Endodermal cell (in vitro differentiated cells): ENCODE results near the gene TGFBR3. TPM values are rescaled to one million over a fixed set of nuclear protein-coding genes. Genes with fewer than 3 reads are reported as not detected.

ENCODE experiments used
- DNase-seq: peaks from one replicate; pipeline ENCODE4 v3.0.0-alpha.2; 2017
- H3K27ac ChIP-seq: 2 replicates; pipeline ENCODE4 v1.5.1; 2013; ENCODE audit warnings: mild to moderate bottlenecking, low read depth, low read length, moderate library complexity
- H3K27me3 ChIP-seq: 2 replicates; pipeline ENCODE4 v1.6.1; 2013; ENCODE audit warnings: mild to moderate bottlenecking, low read length, moderate library complexity; ENCODE audit not compliant: insufficient read depth, control insufficient read depth, poor library complexity, severe bottlenecking
- H3K36me3 ChIP-seq: 2 replicates; pipeline ENCODE4 v1.7.0; 2013; ENCODE audit warnings: mild to moderate bottlenecking, low read length, moderate library complexity; ENCODE audit not compliant: control insufficient read depth, insufficient read depth
- H3K4me1 ChIP-seq: one replicate; pipeline ENCODE4 v1.7.0; 2013; ENCODE audit warnings: low read length; ENCODE audit not compliant: control insufficient read depth, insufficient read depth
- H3K4me3 ChIP-seq: 2 replicates; pipeline ENCODE4 v1.5.1; 2013; ENCODE audit warnings: mild to moderate bottlenecking, low read length, moderate library complexity
- H3K9ac ChIP-seq: 2 replicates; pipeline ENCODE4 v1.6.1; 2013; ENCODE audit warnings: mild to moderate bottlenecking, low read length, moderate library complexity; ENCODE audit not compliant: poor library complexity, severe bottlenecking; ENCODE audit errors: extremely low read depth
- H3K9me3 ChIP-seq: 2 replicates; pipeline ENCODE4 v1.6.1; 2013; ENCODE audit warnings: mild to moderate bottlenecking, low read length, moderate library complexity; ENCODE audit not compliant: control insufficient read depth
- H3K27ac Mint-ChIP-seq: 2 replicates; pipeline ENCODE4 v1.8.0; 2020; ENCODE audit warnings: mixed read lengths
- H3K27me3 Mint-ChIP-seq: 2 replicates; pipeline ENCODE4 v1.8.0; 2021; ENCODE audit warnings: mild to moderate bottlenecking, mixed read lengths; ENCODE audit not compliant: insufficient read depth
- H3K36me3 Mint-ChIP-seq: 2 replicates; pipeline ENCODE4 v1.8.0; 2020; ENCODE audit warnings: low read depth, mixed read lengths
- H3K4me1 Mint-ChIP-seq: 2 replicates; pipeline ENCODE4 v1.8.0; 2020; ENCODE audit warnings: mixed read lengths
- H3K4me3 Mint-ChIP-seq: 2 replicates; pipeline ENCODE4 v1.8.0; 2020; ENCODE audit warnings: mild to moderate bottlenecking, moderate library complexity, mixed read lengths
- H3K9me3 Mint-ChIP-seq: 2 replicates; pipeline ENCODE4 v1.8.0; 2020; ENCODE audit warnings: mild to moderate bottlenecking, mixed read lengths
- WGBS, 2 experiments: methylation state at CpG; one replicate each; pipeline versions ENCODE4 v1.1.5 to v1.1.7; 2013; ENCODE audit warnings: missing lambda C conversion rate in 2 of 2, mixed read lengths in 1 of 2; ENCODE audit not compliant: insufficient coverage in 1 of 2, insufficient read length in 1 of 2; 5-methylcytosine and 5-hydroxymethylcytosine counted together
- total RNA-seq, 2 donors: library from RNA; stranded (reverse); fragmentation: NEBNext Ultra II Directional in 1 of 2; extraction: Animal tissue kit (Norgen Biotek cat#: 25700) in 1 of 2; gene quantifications; 2 replicates in 1 of 2; 3 replicates in 1 of 2; pipeline ENCODE4 v1.2.1, GENCODE V29; 2021
- TF ChIP-seq, protein P1 (sequence below): fragments of 200-600 bp; sonication (generic); conservative IDR thresholded peaks from 2 replicates; pipeline ENCODE4 v1.5.0; 2021; ENCODE audit warnings: antibody characterized with exemption, mild to moderate bottlenecking

Gene TGFBR3
- total RNA-seq, 2 donors from 2014 or later, result 8.1 to 8.5 TPM

DNA sequence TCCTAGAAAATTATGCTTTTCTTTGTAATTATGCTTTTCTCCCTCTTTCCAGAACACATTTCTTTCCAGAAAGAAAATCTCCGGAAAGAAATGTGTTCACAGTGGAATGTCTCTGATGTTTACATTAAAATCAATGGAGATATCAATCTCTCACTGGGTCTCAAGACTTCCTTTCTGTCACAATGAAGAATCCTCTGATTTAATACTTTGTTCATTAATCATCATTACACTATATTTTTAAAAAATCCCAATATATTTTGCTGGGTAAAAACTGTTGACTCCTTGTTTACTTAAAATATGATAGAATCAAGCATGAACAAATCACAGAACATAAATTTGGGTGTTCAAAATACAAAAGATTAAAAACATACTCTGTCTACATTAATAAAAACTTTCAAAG, 26.3 kb upstream of the TGFBR3 start:
- H3K9me3 ChIP-seq, result no peaks in the 10 kb centered on the region
- no peak overlapping the region for H3K4me3 ChIP-seq
- no peaks in the 10 kb centered on the region for H3K36me3 ChIP-seq
- TF ChIP-seq, protein P1, sequence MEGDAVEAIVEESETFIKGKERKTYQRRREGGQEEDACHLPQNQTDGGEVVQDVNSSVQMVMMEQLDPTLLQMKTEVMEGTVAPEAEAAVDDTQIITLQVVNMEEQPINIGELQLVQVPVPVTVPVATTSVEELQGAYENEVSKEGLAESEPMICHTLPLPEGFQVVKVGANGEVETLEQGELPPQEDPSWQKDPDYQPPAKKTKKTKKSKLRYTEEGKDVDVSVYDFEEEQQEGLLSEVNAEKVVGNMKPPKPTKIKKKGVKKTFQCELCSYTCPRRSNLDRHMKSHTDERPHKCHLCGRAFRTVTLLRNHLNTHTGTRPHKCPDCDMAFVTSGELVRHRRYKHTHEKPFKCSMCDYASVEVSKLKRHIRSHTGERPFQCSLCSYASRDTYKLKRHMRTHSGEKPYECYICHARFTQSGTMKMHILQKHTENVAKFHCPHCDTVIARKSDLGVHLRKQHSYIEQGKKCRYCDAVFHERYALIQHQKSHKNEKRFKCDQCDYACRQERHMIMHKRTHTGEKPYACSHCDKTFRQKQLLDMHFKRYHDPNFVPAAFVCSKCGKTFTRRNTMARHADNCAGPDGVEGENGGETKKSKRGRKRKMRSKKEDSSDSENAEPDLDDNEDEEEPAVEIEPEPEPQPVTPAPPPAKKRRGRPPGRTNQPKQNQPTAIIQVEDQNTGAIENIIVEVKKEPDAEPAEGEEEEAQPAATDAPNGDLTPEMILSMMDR, result no peak
- no peaks in the 10 kb centered on the region for H3K27me3 ChIP-seq
- no peaks in the 10 kb centered on the region for H3K4me1 ChIP-seq
- Mint-ChIP-seq H3K27me3 (no peaks in the 10 kb centered on the region), H3K9me3 (no peaks in the 10 kb centered on the region), H3K4me3 (no peak overlapping the region), H3K27ac (no peak overlapping the region), H3K36me3 (no peaks in the 10 kb centered on the region), H3K4me1 (peaks cover 7% of the 10 kb centered on the region)
- no peak overlapping the region for H3K27ac ChIP-seq
- no peak for DNase-seq
- no peak overlapping the region for H3K9ac ChIP-seq
- WGBS, 2 experiments, result 80 to 93% methylated on average over 1 of the region's 1 CpG

DNA sequence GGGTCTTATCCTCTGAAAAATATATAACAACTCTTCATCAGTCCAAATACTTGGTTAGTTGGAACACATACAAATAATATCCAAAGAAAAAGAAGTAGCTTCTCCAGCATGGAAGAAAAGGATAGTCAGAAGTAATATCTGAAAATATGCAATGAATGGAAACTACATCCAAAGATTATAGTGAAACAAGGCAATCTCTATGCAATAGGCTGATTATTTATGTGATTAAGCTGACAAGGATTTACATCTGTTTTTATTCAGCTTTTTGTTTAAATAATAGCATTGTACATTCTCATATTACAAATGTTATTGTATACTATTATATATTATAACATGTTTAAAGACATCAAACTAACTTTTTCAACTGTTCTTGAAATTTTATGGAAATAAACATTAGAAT, 15.3 kb upstream of the TGFBR3 start:
- no peaks in the 10 kb centered on the region for H3K4me1 ChIP-seq
- TF ChIP-seq, protein P1, result no peak
- Mint-ChIP-seq H3K27me3 (no peaks in the 10 kb centered on the region), H3K36me3 (no peaks in the 10 kb centered on the region), H3K4me1 (no peaks in the 10 kb centered on the region), H3K9me3 (no peaks in the 10 kb centered on the region), H3K4me3 (no peak overlapping the region), H3K27ac (no peak overlapping the region)
- DNase-seq, result no peak
- no peak overlapping the region for H3K4me3 ChIP-seq
- H3K36me3 ChIP-seq, result no peaks in the 10 kb centered on the region
- H3K9ac ChIP-seq, result no peak overlapping the region
- no peaks in the 10 kb centered on the region for H3K9me3 ChIP-seq
- H3K27me3 ChIP-seq, result no peaks in the 10 kb centered on the region
- no peak overlapping the region for H3K27ac ChIP-seq

DNA sequence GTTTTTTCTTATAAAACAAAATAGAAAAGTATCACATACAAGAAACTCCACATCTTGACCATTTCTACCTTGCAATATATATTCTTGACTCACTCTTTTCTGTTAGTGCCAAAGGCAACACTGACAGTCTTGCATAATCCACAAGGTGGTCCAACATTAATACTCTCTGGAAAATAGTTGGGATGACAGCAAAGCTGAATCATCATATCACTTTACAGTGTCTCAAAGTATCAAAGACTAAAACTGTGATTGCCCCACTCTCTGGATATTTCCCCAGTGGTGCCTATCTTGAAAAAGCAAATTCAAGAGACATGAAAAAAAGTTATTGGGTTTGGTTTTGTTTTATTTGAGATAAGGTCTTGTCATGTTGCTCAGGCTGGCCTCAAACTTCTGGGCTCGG, 14.6 kb upstream of the TGFBR3 start:
- Mint-ChIP-seq H3K9me3 (no peaks in the 10 kb centered on the region), H3K27me3 (no peaks in the 10 kb centered on the region), H3K4me3 (no peak overlapping the region), H3K36me3 (no peaks in the 10 kb centered on the region), H3K4me1 (no peaks in the 10 kb centered on the region), H3K27ac (no peak overlapping the region)
- Histone ChIP-seq H3K9me3 (no peaks in the 10 kb centered on the region), H3K27ac (no peak overlapping the region), H3K36me3 (no peaks in the 10 kb centered on the region), H3K4me3 (no peak overlapping the region), H3K4me1 (no peaks in the 10 kb centered on the region), H3K9ac (no peak overlapping the region), H3K27me3 (no peaks in the 10 kb centered on the region)
- 91% methylated on average over 1 of the region's 1 CpG; no CpG with 5 or more reads in 1 of the 2 experiments for WGBS, 2 experiments
- no peak for DNase-seq
- TF ChIP-seq, protein P1, result no peak
